CD4-positive, alpha-beta T cell (primary cell): ENCODE results near the gene SYT11. TPM values are rescaled to one million over a fixed set of nuclear protein-coding genes. Genes with fewer than 3 reads are reported as not detected.
A peak's percentile ranks its signal among the peaks of the same experiment; 100 is the strongest.

Experiments
- ATAC-seq: fragments of 200-7000 bp; cut with Tn5 transposase; one replicate; pipeline ENCODE4 v1.10.0; 2022; ENCODE audit warnings: mild to moderate bottlenecking; ENCODE audit not compliant: poor library complexity
- CTCF ChIA-PET: fragments of 350-600 bp; sonication (Branson Sonifier 250); formaldehyde crosslinking; loops from one replicate; lab custom pipeline; 2021; ENCODE audit warnings: antibody characterized with exemption, inconsistent platforms; lab: Charles Lee
- POLR2A ChIA-PET: fragments of 350-600 bp; sonication (Branson Sonifier 250); formaldehyde crosslinking; loops from one replicate; lab custom pipeline; 2021; ENCODE audit warnings: antibody characterized with exemption, inconsistent platforms; lab: Charles Lee
- DNase-seq, 14 experiments: peaks; one replicate each; pipeline ENCODE4 v3.0.0-alpha.2; 2013 to 2020; ENCODE audit warnings: mixed read lengths in 2 of 14
- H3K27ac ChIP-seq, 2 donors: one replicate each; pipeline versions ENCODE4 v1.5.1 to v1.7.0; 2013; ENCODE audit warnings: low read length in 2 of 2, low read depth in 1 of 2, mild to moderate bottlenecking in 1 of 2
- H3K27me3 ChIP-seq, 2 experiments: 1 replicate in 1 of 2; 2 replicates in 1 of 2; pipeline versions ENCODE4 v1.6.1 to v1.7.0; 2013; ENCODE audit warnings: low read length in 2 of 2, control low read depth in 1 of 2, mild to moderate bottlenecking in 1 of 2, moderate library complexity in 1 of 2; ENCODE audit not compliant: insufficient read depth in 2 of 2, control insufficient read depth in 1 of 2
- H3K36me3 ChIP-seq: one replicate; pipeline ENCODE4 v1.6.1; 2013; ENCODE audit warnings: low read length, control low read depth; ENCODE audit not compliant: insufficient read depth
- H3K4me1 ChIP-seq: one replicate; pipeline ENCODE4 v1.6.1; 2013; ENCODE audit warnings: low read length, control low read depth; ENCODE audit not compliant: insufficient read depth
- H3K4me3 ChIP-seq: one replicate; pipeline ENCODE4 v1.5.1; 2013; ENCODE audit warnings: mild to moderate bottlenecking, low read length, moderate library complexity
- H3K9me3 ChIP-seq, 2 experiments: 1 replicate in 1 of 2; 2 replicates in 1 of 2; pipeline versions ENCODE4 v1.6.1 to v1.7.0; 2013; ENCODE audit warnings: low read length in 2 of 2, mild to moderate bottlenecking in 2 of 2, control low read depth in 1 of 2, moderate library complexity in 1 of 2; ENCODE audit not compliant: control insufficient read depth in 1 of 2, insufficient read depth in 1 of 2
- H3K27ac Mint-ChIP-seq: one replicate; pipeline ENCODE4 v1.8.0; 2020; ENCODE audit warnings: mixed read lengths
- H3K27me3 Mint-ChIP-seq: one replicate; pipeline ENCODE4 v1.8.0; 2021; ENCODE audit warnings: mixed read lengths
- H3K36me3 Mint-ChIP-seq: one replicate; pipeline ENCODE4 v1.8.0; 2021; ENCODE audit warnings: low read depth, mixed read lengths
- H3K4me1 Mint-ChIP-seq: one replicate; pipeline ENCODE4 v1.8.0; 2021; ENCODE audit warnings: low read depth, mixed read lengths
- H3K4me3 Mint-ChIP-seq: one replicate; pipeline ENCODE4 v1.8.0; 2020; ENCODE audit warnings: mild to moderate bottlenecking, mixed read lengths
- H3K9me3 Mint-ChIP-seq: one replicate; pipeline ENCODE4 v1.8.0; 2020; ENCODE audit warnings: mixed read lengths
- intact Hi-C, 2 experiments: fragments of 100-400 bp; cut with DNase I in 1 of 2; cut with micrococcal nuclease in 1 of 2; formaldehyde crosslinking; loops; one replicate each; pipeline versions ENCODE4 v1.15.1 to v1.9.0; 2023 to 2025; cut with DNase I, micrococcal nuclease
- total RNA-seq, 174 experiments: library from RNA in 2 of 174; stranded (reverse) in 2 of 174; gene quantifications; one replicate each; pipeline ENCODE4 v1.2.3 and lab custom pipeline; 2021 to 2026
- TF ChIP-seq, protein P1 (sequence below): fragments of 200-600 bp; IDR thresholded peaks from one replicate; pipeline ENCODE4 v1.8.0; 2022; ENCODE audit warnings: antibody characterized with exemption, mild to moderate bottlenecking

Gene SYT11
- total RNA-seq, 2 experiments from 2014 or later = 6.1 to 6.3 TPM

DNA sequence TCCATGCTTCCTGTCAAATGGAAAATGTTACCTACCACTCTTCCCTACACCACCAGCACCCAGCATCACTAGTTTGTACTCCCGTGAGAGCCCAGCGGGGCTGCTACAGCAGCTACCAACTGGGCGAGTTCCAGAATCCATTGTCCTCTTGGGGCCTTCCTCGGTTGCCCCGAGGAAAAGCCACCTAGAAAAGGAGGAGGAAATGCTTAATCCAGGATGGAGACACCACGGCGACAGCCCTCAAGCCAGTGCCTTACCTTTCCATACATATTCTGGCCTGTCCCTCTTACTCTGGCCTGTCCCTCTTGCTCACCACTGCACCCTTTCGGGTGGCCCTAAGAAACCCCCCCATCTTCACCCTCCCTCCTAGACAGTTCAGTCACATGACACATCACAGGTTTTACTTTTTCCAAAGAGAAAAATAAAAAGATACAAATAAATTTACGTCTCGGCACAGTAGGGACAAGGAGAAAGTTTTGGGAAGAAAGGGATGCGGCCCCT, 51.3 kb downstream of the SYT11 start:
- Mint-ChIP-seq H3K4me3 (peak overlapping the region; percentile 100), H3K36me3 (peaks cover 74% of the 10 kb centered on the region), H3K27me3 (no peaks in the 10 kb centered on the region), H3K9me3 (no peaks in the 10 kb centered on the region), H3K4me1 (peaks cover 28% of the 10 kb centered on the region), H3K27ac (peak overlapping the region; percentile 90)
- H3K4me1 ChIP-seq = peaks cover 25% of the 10 kb centered on the region
- ATAC-seq (peak; percentile 40), DNase-seq (peak in 4 of 14 experiments; percentile 8 to 59 (median 44))
- H3K27me3 ChIP-seq = no peaks in the 10 kb centered on the region
- TF ChIP-seq, protein P1, sequence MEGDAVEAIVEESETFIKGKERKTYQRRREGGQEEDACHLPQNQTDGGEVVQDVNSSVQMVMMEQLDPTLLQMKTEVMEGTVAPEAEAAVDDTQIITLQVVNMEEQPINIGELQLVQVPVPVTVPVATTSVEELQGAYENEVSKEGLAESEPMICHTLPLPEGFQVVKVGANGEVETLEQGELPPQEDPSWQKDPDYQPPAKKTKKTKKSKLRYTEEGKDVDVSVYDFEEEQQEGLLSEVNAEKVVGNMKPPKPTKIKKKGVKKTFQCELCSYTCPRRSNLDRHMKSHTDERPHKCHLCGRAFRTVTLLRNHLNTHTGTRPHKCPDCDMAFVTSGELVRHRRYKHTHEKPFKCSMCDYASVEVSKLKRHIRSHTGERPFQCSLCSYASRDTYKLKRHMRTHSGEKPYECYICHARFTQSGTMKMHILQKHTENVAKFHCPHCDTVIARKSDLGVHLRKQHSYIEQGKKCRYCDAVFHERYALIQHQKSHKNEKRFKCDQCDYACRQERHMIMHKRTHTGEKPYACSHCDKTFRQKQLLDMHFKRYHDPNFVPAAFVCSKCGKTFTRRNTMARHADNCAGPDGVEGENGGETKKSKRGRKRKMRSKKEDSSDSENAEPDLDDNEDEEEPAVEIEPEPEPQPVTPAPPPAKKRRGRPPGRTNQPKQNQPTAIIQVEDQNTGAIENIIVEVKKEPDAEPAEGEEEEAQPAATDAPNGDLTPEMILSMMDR = no peak
- POLR2A ChIA-PET = no interaction called here
- intact Hi-C loops = loop anchor here (2.0 to 10.0 kb wide), 4 partner anchors 24 to 147 kb away; partner anchors contain the start of genes GON4L (in 1 of the 2), KHDC4 (in 1 of the 2) and SYT11 (in 1 of the 2)
- H3K4me3 ChIP-seq = peak overlapping the region; percentile 67
- H3K9me3 ChIP-seq = no peaks in the 10 kb centered on the region
- CTCF ChIA-PET = interaction anchor here (1.2 kb wide), 1 partner anchor 79 kb away, joined by 3 read pairs; no protein-coding TSS in a partner anchor
- peak overlapping the region; percentile 57 to 60 for H3K27ac ChIP-seq
- H3K36me3 ChIP-seq = peaks cover 56% of the 10 kb centered on the region

DNA sequence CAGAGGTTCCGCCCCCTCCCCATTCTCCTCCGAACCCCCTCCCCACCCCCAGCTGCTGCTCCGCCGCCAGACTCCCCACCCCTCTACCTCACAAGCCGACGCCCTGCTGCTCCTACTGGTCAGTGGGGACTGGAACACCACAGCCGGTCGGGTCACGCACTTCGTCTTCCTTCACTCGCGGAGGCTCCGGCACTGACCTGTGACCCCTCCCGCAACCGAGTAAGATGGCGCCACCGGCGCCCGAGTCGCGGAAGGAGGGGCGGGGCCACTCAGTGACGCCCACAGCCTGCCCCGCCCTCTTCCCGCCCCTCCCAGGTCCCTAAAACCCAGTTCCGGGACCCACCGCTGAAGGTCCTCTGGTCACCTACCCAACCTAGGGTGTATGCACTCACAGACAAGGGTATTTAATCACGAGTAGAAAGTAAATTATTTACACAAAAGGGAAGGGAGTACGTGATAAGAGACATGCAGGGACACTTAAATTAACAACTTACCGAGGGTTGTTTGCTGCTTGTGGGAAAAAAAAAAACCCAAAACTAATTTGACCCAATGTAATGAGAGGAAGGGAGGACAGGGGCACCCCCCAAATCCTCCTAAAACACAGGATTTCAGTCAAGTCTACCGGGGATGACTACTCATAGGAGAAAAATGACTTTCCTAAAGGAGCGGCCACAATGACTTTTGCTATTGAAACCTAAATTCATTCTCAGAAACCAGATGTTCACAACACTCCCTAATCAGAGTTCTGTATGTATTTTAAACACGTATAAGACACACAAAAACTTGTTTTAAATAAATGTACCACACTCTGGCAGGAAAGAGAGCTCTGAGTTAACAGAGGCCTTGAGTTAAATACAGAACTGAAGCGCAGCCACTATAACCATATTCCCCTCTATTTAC, 52.0 kb downstream of the SYT11 start, which contains the start of gene RIT1:
Gene RIT1 (minus strand): TSS at position 194 of the 900 bp plus-strand sequence. CDS start 588 bp downstream, outside the sequence.
- H3K9me3 ChIP-seq = no peaks in the 10 kb centered on the region
- H3K4me3 ChIP-seq = peak within 1 kb of the TSS; percentile 67
- H3K27me3 ChIP-seq = no peaks in the 10 kb centered on the region
- ATAC-seq (peak; percentile 98), DNase-seq (peak; percentile 73 to 93 (median 82))
- peaks cover 25% of the 10 kb centered on the region for H3K4me1 ChIP-seq
- Mint-ChIP-seq H3K36me3 (peaks cover 75% of the 10 kb centered on the region), H3K4me1 (peaks cover 28% of the 10 kb centered on the region), H3K4me3 (peak within 1 kb of the TSS; percentile 100), H3K27ac (peak within 1 kb of the TSS; percentile 90), H3K27me3 (no peaks in the 10 kb centered on the region), H3K9me3 (no peaks in the 10 kb centered on the region)
- CTCF ChIA-PET = interaction anchor here (1.2 kb wide), 1 partner anchor 78 kb away, joined by 3 read pairs; no protein-coding TSS in a partner anchor
- intact Hi-C loops = loop anchor here (2.0 to 10.0 kb wide), 4 partner anchors 23 to 146 kb away; partner anchors contain the start of genes GON4L (in 1 of the 2), KHDC4 (in 1 of the 2) and SYT11 (in 1 of the 2)
- peaks cover 60% of the 10 kb centered on the region for H3K36me3 ChIP-seq
- POLR2A ChIA-PET = interaction anchor here (2.4 kb wide), 1 partner anchor 23 kb away, joined by 8 read pairs; the partner anchor contains the start of gene KHDC4
- H3K27ac ChIP-seq = peak within 1 kb of the TSS; percentile 57 to 60
- TF ChIP-seq, protein P1 = no peak

DNA sequence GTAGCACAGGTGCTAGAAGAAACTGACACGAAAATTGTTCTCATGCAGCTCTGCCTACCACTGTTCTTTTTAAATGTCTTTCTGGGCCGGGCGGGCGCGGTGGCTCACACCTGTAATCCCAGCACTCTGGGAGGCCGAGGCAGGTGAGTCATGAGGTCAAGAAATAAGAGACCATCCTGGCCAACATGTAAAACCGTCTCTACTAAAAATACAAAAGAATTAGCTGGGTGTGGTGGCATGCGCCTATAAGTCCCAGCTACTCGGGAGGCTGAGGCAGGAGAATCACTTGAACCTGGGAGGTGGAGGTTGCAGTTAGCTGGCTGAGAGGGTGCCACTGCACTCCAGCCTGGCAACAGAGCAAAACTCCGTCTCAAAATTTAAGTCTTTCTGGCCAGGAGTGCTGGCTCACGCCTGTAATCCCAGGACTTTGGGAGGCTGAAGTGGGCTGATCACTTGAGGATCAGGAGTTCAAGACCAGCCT, 52.7 kb downstream of the SYT11 start:
- Histone ChIP-seq H3K27me3 (no peaks in the 10 kb centered on the region), H3K27ac (peak overlapping the region; percentile 57 to 60), H3K36me3 (peaks cover 61% of the 10 kb centered on the region), H3K9me3 (no peaks in the 10 kb centered on the region), H3K4me1 (peaks cover 25% of the 10 kb centered on the region), H3K4me3 (no peak overlapping the region)
- ATAC-seq = no peak
- Mint-ChIP-seq H3K4me3 (peak overlapping the region; percentile 100), H3K4me1 (peaks cover 28% of the 10 kb centered on the region), H3K27me3 (no peaks in the 10 kb centered on the region), H3K36me3 (peaks cover 81% of the 10 kb centered on the region), H3K27ac (peak overlapping the region; percentile 90), H3K9me3 (no peaks in the 10 kb centered on the region)
- TF ChIP-seq, protein P1 = no peak
- CTCF ChIA-PET = no interaction called here
- no peak for DNase-seq
- POLR2A ChIA-PET = interaction anchor here (2.4 kb wide), 1 partner anchor 22 kb away, joined by 8 read pairs; the partner anchor contains the start of gene KHDC4
- intact Hi-C loops = loop anchor here (5.0 to 10.0 kb wide), 2 partner anchors 57 to 145 kb away; partner anchors contain the start of genes GON4L (in 1 of the 2) and SYT11 (in 1 of the 2)
